HUES48 (cell line): Measurements from ENCODE around the gene SP3.

ENCODE experiments used
- H3K27ac ChIP-seq: one replicate; pipeline ENCODE4 v1.7.0; 2013; ENCODE audit warnings: low read depth, low read length, inconsistent platforms
- H3K27me3 ChIP-seq: 2 replicates; pipeline ENCODE4 v1.6.1; 2013; ENCODE audit warnings: mild to moderate bottlenecking, low read length; ENCODE audit not compliant: control insufficient read depth, insufficient read depth
- H3K36me3 ChIP-seq: 2 replicates; pipeline ENCODE4 v1.6.1; 2013; ENCODE audit warnings: low read length; ENCODE audit not compliant: control insufficient read depth, insufficient read depth
- H3K4me1 ChIP-seq: 2 replicates; pipeline ENCODE4 v1.6.1; 2013; ENCODE audit warnings: mild to moderate bottlenecking, low read length; ENCODE audit not compliant: control insufficient read depth, insufficient read depth
- H3K4me3 ChIP-seq: 2 replicates; pipeline ENCODE4 v1.5.1; 2013; ENCODE audit warnings: mild to moderate bottlenecking, low read depth, low read length
- H3K9ac ChIP-seq: 2 replicates; pipeline ENCODE4 v1.6.1; 2013; ENCODE audit warnings: mild to moderate bottlenecking, low read depth, low read length, moderate library complexity
- H3K9me3 ChIP-seq: 2 replicates; pipeline ENCODE4 v1.6.1; 2013; ENCODE audit warnings: low read length; ENCODE audit not compliant: control insufficient read depth, insufficient read depth

The SP3 gene

DNA sequence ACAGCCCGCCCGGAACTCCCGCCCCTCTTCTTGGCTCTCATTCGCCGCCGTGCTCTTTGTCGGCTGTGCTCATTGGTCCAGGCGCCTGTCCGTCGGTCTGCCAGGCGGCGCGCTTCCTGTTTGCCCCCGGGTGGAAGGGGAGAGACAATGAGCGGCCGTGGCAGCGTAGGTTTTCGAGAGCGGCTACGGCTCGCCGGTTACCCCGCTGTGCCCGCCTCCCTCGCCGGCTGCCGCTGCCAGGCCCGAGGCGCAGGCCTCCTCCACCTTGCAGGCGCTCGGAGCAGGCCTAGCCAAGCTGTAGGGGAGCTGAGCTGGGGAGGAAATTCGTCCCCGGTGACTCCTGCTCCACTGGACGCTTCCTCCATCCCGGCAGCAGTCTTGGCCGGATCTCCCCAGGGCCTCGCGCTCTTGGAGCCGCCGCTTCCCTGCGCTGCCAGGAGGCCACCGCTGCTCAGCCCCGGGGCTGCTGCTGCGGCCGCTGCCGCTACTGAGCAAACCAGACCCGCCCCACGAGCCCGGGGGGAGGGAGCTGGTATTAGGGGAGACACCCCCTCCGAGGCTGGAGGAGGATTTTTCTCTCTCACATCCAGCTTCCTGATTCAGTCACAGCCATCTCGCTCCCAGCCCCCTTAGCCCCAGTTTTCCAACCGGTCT, at the start of gene SP3:
SP3 (minus strand) TSS at position 2 of the 654 bp plus-strand sequence. CDS start 202 bp downstream, outside the sequence.
- H3K27ac ChIP-seq, result peak within 1 kb of the TSS; percentile 100
- no peaks in the 10 kb centered on the region for H3K9me3 ChIP-seq
- H3K4me1 ChIP-seq, result peaks cover 38% of the 10 kb centered on the region
- peak within 1 kb of the TSS; percentile 95 for H3K9ac ChIP-seq
- H3K4me3 ChIP-seq, result peak within 1 kb of the TSS; percentile 97
- no peaks in the 10 kb centered on the region; the same call in 1 of the 2 replicates for H3K36me3 ChIP-seq
- H3K27me3 ChIP-seq, result no peaks in the 10 kb centered on the region

DNA sequence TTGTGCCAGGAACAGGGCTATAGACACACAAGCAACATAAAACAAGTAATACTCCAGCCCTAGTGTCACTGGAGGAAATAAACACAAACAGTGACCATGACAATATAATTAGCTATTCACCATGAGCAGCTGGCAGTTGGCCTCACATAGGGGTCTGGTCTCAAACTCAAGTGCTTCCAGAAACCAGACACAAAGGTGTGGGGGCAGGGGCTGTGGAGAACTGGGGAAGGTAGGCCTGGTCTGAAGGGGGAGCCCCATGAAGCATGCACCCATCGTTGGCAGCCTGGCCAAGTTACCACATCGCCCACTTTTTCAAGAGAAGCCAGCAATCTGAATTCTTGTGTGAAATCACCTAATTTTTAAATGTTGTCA, 49.5 kb upstream of the SP3 start:
- Histone ChIP-seq H3K9me3 (no peaks in the 10 kb centered on the region), H3K4me1 (peaks cover 28% of the 10 kb centered on the region), H3K9ac (peak overlapping the region; percentile 41; the same call in 1 of the 2 replicates), H3K36me3 (no peaks in the 10 kb centered on the region), H3K27ac (peak overlapping the region; percentile 73), H3K4me3 (peak overlapping the region; percentile 40; the same call in 1 of the 2 replicates), H3K27me3 (peaks cover 10% of the 10 kb centered on the region)

- Histone ChIP-seq H3K36me3 (no peaks in the 10 kb centered on the region), H3K27ac (peak overlapping the region; percentile 73), H3K4me1 (peaks cover 28% of the 10 kb centered on the region), H3K4me3 (peak overlapping the region; percentile 40; the same call in 1 of the 2 replicates), H3K27me3 (peaks cover 10% of the 10 kb centered on the region), H3K9me3 (no peaks in the 10 kb centered on the region), H3K9ac (peak overlapping the region; percentile 41; the same call in 1 of the 2 replicates)
Observed at GRCh38 chr2:174014011-174014698, 49.0 kb upstream of the SP3 start.

DNA sequence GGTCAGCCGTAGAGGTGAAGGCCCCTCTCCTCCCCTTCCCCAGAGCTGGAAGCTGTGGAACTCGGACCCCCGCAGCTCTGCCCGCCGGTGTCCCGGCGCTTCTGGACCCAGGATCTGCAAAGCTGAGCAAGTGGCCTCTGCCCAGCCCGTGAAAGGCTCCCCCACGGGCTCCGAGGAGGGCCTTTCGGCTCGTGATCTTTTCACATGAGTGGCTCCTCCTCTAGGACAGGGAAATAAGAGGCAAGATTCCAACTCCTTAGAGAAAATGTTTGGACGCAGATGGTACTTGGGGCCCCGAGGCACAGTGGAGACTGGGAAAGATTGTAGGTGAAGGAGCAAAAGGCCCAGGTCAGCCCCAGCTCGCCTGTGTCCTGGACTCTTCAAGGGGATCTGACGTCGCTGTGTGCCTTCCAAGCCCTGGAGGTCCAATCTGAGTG, 48.2 kb upstream of the SP3 start:
- H3K4me1 ChIP-seq, result peaks cover 28% of the 10 kb centered on the region
- H3K9ac ChIP-seq, result peak overlapping the region; percentile 58; the same call in 1 of the 2 replicates
- H3K36me3 ChIP-seq, result no peaks in the 10 kb centered on the region
- peak overlapping the region; percentile 47 for H3K4me3 ChIP-seq
- peak overlapping the region; percentile 18 for H3K27ac ChIP-seq
- no peaks in the 10 kb centered on the region for H3K9me3 ChIP-seq
- H3K27me3 ChIP-seq, result peaks cover 10% of the 10 kb centered on the region

DNA sequence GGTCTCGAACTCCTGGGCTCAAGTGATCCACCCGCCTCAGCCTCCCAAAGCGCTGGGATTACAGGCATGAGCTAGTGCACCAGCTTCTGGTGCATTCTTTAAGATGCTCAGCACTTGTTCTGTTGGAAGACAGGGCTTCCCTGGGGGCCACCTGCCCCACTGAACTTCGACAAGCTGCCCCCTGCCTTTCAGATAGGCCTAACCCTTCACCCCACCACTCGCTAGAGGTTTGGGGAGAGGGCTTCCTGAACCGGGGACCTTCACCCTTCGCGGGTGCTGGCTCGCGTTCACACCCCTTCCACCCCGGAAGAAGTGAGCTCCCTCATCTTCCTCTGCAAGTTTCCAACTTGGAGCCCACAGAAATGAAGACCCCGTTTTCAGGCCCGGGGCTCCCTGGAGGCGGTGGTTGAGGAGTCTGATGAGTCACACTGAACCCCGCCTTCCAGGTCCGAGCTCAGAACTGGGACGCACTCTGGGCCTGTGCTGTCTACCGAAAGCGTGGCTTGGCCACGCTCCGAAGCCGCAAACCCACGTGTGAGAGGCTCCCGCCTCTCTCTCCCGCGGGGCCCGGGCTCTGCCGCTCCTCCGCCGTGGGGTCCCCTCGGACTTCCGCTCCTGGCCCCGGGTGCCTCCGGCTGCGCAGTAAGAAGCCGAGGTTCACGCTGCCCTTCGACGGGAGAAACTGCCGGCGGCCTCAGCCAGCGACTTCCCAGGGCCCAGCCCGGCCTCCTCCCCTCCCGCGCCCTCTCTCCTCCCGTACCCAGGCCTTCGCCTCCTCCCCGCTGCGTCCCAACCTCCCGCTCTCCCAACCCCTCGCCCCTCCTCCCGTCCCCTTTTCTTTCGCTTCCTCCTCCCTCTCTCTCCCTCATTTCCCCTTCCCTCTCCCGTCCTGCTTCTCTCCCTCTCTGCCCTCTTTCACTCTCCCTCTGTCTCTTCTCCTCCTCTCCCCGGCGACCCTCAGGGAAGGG, 47.5 kb upstream of the SP3 start:
- Histone ChIP-seq H3K4me1 (peaks cover 34% of the 10 kb centered on the region), H3K27me3 (peaks cover 10% of the 10 kb centered on the region), H3K36me3 (no peaks in the 10 kb centered on the region)

GRCh38 chr2:174011796-174012195, 46.6 kb upstream of the SP3 start:
- no peak overlapping the region for H3K4me3 ChIP-seq
- peaks cover 10% of the 10 kb centered on the region for H3K27me3 ChIP-seq
- H3K4me1 ChIP-seq, result peaks cover 37% of the 10 kb centered on the region
- H3K27ac ChIP-seq, result no peak overlapping the region
- H3K9me3 ChIP-seq, result no peaks in the 10 kb centered on the region
- H3K36me3 ChIP-seq, result no peaks in the 10 kb centered on the region
- no peak overlapping the region for H3K9ac ChIP-seq

More for the DNA sequence above, 47.5 kb upstream of the SP3 start:
- peak overlapping the region; percentile 58 for H3K9ac ChIP-seq
- peak overlapping the region; percentile 2 for H3K27ac ChIP-seq
- H3K9me3 ChIP-seq, result no peaks in the 10 kb centered on the region
- H3K4me3 ChIP-seq, result peak overlapping the region; percentile 47

GRCh38 chr2:174011173-174011572, 46.0 kb upstream of the SP3 start:
- Histone ChIP-seq H3K27me3 (peaks cover 10% of the 10 kb centered on the region), H3K27ac (no peak overlapping the region), H3K4me1 (peaks cover 37% of the 10 kb centered on the region), H3K9me3 (no peaks in the 10 kb centered on the region), H3K36me3 (no peaks in the 10 kb centered on the region), H3K4me3 (no peak overlapping the region), H3K9ac (no peak overlapping the region)

DNA sequence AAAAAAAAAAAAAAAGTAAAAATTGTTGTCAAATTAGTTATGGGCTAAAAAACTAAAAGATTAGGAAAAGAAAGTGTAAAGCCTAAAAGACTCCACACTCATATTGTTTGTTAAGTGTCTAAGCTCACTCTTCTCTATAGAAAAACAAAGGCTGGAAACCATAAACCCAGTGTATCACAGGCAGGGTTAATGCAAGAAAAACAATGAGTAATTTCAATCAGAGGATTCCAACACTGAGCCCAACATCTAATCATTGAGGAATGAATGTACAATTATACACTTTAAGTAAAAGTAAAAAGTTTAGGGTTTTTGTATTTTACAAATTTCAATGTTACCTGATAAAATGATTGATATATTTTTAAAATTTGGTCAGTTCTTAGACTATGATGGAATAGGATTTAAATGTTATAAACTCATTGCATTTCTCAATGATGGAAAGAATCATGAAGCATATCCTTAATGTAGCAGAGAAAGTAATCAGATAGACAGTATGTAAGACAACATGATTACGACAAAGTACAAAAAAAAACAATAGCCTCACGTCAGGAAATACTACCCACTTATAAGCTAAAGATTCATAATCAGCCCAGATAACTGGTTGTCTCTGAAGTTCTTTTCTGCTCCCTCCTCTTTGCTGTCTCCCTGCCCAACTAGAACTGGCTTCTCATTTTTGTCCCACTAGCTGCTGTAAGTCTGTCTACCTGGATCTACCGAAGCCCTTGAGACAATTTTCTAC, 44.5 kb upstream of the SP3 start:
- H3K4me3 ChIP-seq, result no peak overlapping the region
- H3K27ac ChIP-seq, result no peak overlapping the region
- peaks cover 29% of the 10 kb centered on the region for H3K4me1 ChIP-seq
- no peak overlapping the region for H3K9ac ChIP-seq
- H3K36me3 ChIP-seq, result no peaks in the 10 kb centered on the region
- no peaks in the 10 kb centered on the region for H3K9me3 ChIP-seq
- peaks cover 10% of the 10 kb centered on the region for H3K27me3 ChIP-seq

DNA sequence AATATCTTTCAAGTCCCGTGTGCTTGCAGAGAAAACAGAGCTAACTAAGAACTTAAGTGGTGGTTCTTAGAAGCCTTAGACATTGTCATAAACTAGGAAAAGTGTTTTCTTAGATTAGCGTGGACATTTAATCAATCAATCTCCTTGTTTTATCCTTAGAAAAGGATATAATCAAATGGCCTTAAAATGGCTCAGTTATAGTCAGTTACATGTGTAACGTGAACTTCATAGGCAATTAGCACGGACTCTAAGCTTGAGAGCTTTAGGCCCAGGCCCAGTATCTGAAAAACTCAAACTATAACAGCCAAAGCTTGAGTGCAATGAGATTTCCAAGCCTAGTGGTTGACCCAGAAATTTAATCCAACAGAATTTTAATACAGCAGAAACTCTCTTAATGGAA, 43.5 kb upstream of the SP3 start:
- Histone ChIP-seq H3K27me3 (peaks cover 10% of the 10 kb centered on the region), H3K9ac (no peak overlapping the region), H3K4me1 (peaks cover 27% of the 10 kb centered on the region), H3K27ac (no peak overlapping the region), H3K9me3 (no peaks in the 10 kb centered on the region), H3K36me3 (no peaks in the 10 kb centered on the region), H3K4me3 (no peak overlapping the region)

GRCh38 chr2:174007010-174007409, 41.8 kb upstream of the SP3 start:
- Histone ChIP-seq H3K4me3 (no peak overlapping the region), H3K9ac (no peak overlapping the region), H3K27ac (no peak overlapping the region), H3K36me3 (no peaks in the 10 kb centered on the region), H3K9me3 (no peaks in the 10 kb centered on the region), H3K27me3 (peaks cover 4% of the 10 kb centered on the region), H3K4me1 (peaks cover 18% of the 10 kb centered on the region)
